Left forelimb (tissue), 1 donor: ENCODE results near the gene TBCD.
A peak's percentile ranks its signal among the peaks of the same experiment; 100 is the strongest.

Experiments used
- DNase-seq: peaks from one replicate; pipeline ENCODE4 v3.0.0-alpha.2; 2018; ENCODE audit warnings: low spot score

TBCD gene

GRCh38 chr17:82858376-82859126, 106.7 kb downstream of the TBCD start:
- no peak for DNase-seq

GRCh38 chr17:82859431-82860403, 107.9 kb downstream of the TBCD start:
- DNase-seq, result no peak

GRCh38 chr17:82860606-82861392, 108.9 kb downstream of the TBCD start:
- DNase-seq, result no peak

GRCh38 chr17:82861393-82861775, 109.5 kb downstream of the TBCD start:
- no peak for DNase-seq

GRCh38 chr17:82862191-82862590, 110.3 kb downstream of the TBCD start:
- no peak for DNase-seq

- DNase-seq, result peak; percentile 64
Measured at GRCh38 chr17:82862737-82863382, 111.0 kb downstream of the TBCD start.

- no peak for DNase-seq
Measured at GRCh38 chr17:82863383-82863940, 111.6 kb downstream of the TBCD start.

- DNase-seq, result no peak
Measured at GRCh38 chr17:82863941-82864712, 112.3 kb downstream of the TBCD start.

- peak; percentile 62 for DNase-seq
Measured at GRCh38 chr17:82864713-82865248, 112.9 kb downstream of the TBCD start.

- DNase-seq, result peak; percentile 68
Measured at GRCh38 chr17:82865274-82865673, 113.4 kb downstream of the TBCD start.

GRCh38 chr17:82865774-82866395, 114.0 kb downstream of the TBCD start:
- DNase-seq, result peak; percentile 64

- DNase-seq, result peak; percentile 82
Measured at GRCh38 chr17:82866590-82867191, 114.8 kb downstream of the TBCD start.

GRCh38 chr17:82867763-82868325, 116.0 kb downstream of the TBCD start:
- DNase-seq, result no peak

- no peak for DNase-seq
Measured at GRCh38 chr17:82868715-82869131, 116.9 kb downstream of the TBCD start.

- DNase-seq, result no peak
Measured at GRCh38 chr17:82869536-82869935, 117.7 kb downstream of the TBCD start.

- no peak for DNase-seq
Measured at GRCh38 chr17:82870091-82870491, 118.2 kb downstream of the TBCD start.

GRCh38 chr17:82870541-82870940, 118.7 kb downstream of the TBCD start:
- DNase-seq, result no peak

GRCh38 chr17:82871056-82871775, 119.4 kb downstream of the TBCD start:
- no peak for DNase-seq
